GM13976 (cell line): Measurements from ENCODE around the gene UBE2E2.

Experiments used
- DNase-seq: peaks from one replicate; pipeline ENCODE4 v3.0.0; 2012; ENCODE audit warnings: low spot score
- in situ Hi-C: fragments of 300-500 bp; cut with MboI; formaldehyde crosslinking; loops from one replicate; pipeline ENCODE4 v1.12.0; 2022; ENCODE audit warnings: low sequenced_read_pairs, mixed read lengths, inconsistent platforms; ENCODE audit not compliant: unreplicated experiment
- TF ChIP-seq, protein P1 (sequence below): IDR thresholded peaks from 2 replicates; pipeline ENCODE4 v1.5.1; 2012; ENCODE audit warnings: borderline replicate concordance, mild to moderate bottlenecking; ENCODE audit not compliant: insufficient read depth; ENCODE audit errors: extremely low read depth, missing control alignments, control extremely low read depth

The UBE2E2 gene

GRCh38 chr3:23601091-23601822 lies 398.1 kb downstream of the UBE2E2 start:
- TF ChIP-seq, protein P1, sequence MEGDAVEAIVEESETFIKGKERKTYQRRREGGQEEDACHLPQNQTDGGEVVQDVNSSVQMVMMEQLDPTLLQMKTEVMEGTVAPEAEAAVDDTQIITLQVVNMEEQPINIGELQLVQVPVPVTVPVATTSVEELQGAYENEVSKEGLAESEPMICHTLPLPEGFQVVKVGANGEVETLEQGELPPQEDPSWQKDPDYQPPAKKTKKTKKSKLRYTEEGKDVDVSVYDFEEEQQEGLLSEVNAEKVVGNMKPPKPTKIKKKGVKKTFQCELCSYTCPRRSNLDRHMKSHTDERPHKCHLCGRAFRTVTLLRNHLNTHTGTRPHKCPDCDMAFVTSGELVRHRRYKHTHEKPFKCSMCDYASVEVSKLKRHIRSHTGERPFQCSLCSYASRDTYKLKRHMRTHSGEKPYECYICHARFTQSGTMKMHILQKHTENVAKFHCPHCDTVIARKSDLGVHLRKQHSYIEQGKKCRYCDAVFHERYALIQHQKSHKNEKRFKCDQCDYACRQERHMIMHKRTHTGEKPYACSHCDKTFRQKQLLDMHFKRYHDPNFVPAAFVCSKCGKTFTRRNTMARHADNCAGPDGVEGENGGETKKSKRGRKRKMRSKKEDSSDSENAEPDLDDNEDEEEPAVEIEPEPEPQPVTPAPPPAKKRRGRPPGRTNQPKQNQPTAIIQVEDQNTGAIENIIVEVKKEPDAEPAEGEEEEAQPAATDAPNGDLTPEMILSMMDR: no peak
- DNase-seq: no peak
- in situ Hi-C loops: no loop called here

DNA sequence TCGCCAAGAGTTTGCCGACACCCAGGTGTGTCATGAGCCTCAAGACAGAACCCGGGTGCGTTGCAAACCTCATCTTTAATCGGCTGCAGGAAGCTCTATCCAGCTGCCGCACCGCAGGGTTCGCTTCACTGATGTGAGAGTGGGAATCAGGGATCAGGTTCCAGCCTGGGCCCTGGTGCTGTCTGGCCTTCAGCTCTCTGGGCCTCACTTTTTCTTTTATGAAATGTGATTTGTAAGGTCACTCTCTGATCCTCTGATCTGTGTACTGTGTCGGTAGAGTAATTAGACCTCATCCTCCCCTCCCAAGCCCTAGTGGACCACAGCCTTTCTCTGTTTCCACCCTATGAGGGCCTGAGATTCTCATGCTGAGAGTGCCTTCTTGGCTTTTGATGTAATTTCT lies 399.8 kb downstream of the UBE2E2 start:
- in situ Hi-C loops: no loop called here
- TF ChIP-seq, protein P1: no peak

GRCh38 chr3:23607184-23607847 lies 404.2 kb downstream of the UBE2E2 start:
- in situ Hi-C loops: no loop called here
- no peak for DNase-seq

More for the DNA sequence above, 399.8 kb downstream of the UBE2E2 start:
- no peak for DNase-seq

DNA sequence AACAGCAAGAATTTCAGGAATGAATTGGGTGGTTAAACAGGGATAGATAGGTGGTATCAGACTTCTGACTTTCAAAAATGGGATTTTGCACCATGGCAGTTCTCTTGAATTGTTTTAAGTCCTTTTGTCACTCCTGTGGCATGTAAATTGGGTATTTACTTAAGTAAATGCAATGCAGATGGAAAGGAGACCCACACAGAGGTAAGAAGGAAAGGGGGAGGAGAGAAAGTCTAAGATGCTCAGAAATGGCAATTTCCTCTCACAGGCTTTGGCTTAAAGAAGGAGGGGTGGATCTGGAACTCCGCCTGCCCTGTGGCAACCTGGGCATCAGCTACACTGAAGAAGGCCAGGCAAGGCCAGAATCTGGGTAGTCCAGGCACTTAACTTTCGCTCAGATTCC lies 405.5 kb downstream of the UBE2E2 start:
- TF ChIP-seq, protein P1: no peak
- in situ Hi-C loops: no loop called here
- no peak for DNase-seq

More at GRCh38 chr3:23607184-23607847, 404.2 kb downstream of the UBE2E2 start:
- TF ChIP-seq, protein P1: no peak

DNA sequence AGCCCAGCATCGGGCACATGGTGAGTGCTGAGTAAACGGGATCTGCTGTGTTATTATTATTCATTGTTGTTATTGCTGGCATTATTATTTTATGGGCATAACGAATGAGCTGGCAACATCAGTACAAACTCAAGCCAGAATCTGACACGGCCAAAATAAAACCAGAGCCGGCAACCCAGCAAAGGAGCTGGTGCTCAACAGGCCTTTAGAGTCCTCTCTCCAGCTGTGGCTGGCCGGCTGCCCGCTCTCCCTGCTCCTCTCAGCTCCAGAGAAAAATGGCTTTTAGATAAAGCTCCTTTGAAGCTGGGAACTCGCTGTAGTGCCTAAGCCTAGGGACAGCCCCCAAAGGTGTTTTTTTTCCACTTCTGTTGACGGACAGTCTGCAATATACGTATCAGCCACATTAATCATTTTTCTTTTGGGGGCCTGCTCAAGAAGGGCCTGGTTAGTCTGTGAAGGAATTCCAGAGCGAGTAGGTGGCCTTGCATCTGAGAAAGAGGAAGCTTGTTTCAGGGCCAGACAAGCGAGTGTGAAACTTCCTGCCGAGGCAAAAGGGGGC lies 408.7 kb downstream of the UBE2E2 start:
- in situ Hi-C loops: no loop called here
- no peak for DNase-seq

DNA sequence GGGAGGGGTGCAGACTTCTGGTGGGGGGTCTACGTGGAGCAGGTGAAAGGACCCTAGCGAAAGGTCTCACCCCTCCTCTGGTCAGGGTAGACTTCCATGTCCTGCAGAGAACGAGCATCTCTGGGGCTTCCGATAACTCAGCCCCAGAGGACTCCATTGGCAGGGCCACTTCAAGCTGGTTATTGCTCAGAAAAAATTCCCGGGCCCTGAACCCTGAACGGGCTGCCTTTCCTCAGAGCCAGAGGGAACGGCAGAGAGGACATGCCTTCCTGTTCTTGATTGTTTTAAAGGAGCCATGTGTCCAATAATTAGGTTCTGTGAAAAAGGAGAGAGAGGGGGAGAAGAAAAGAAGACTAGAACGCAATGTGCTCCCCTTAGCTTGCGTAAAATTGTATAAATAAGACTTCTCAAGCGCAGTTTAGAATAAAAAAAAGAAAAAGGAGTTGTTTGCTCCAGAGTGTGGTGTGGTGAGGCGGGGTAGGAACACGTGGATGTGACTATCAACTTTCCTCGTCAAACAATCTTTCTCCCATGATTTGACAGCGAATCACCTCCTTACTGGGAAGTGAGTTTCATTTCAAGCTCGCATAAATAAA lies 409.3 kb downstream of the UBE2E2 start:
- in situ Hi-C loops: no loop called here
- DNase-seq: no peak
- TF ChIP-seq, protein P1: no peak

More for the DNA sequence above, 408.7 kb downstream of the UBE2E2 start:
- TF ChIP-seq, protein P1: no peak
